NCI-H460 (cell line): ENCODE measurements around the gene TFEC. TPM values are rescaled to one million over a fixed set of nuclear protein-coding genes. Genes with fewer than 3 reads are reported as not detected.
"Not testable (repeated sequence)": the region's sequence is repeated elsewhere in the genome, so short reads cannot be mapped to it uniquely, and the experiment has no call there.

Source experiments
- DNase-seq: peaks from one replicate; pipeline ENCODE4 v3.0.0-alpha.2; 2016; ENCODE audit warnings: low read depth; ENCODE audit errors: extremely low read depth
- total RNA-seq: library from RNA; depleted of rRNA; stranded (reverse); fragments of >200 nt; shearing (Covaris generic); gene quantifications from 2 replicates; pipeline ENCODE4 v1.2.3, GENCODE V29; 2014; rRNA removed

Gene TFEC
- total RNA-seq, 1 experiment from 2014 or later = not detected

- DNase-seq = no peak
Observed at GRCh38 chr7:115933471-115933870, 97.1 kb downstream of the TFEC start.

- DNase-seq = no peak
Observed at GRCh38 chr7:115932880-115933279, 97.7 kb downstream of the TFEC start.

GRCh38 chr7:115930184-115930583 lies 100.4 kb downstream of the TFEC start:
- DNase-seq = not testable (repeated sequence)

- DNase-seq = not testable (repeated sequence)
Observed at GRCh38 chr7:115929736-115930135, 100.8 kb downstream of the TFEC start.

- DNase-seq = no peak
Observed at GRCh38 chr7:115924411-115924810, 106.2 kb downstream of the TFEC start.

GRCh38 chr7:115920367-115920766 lies 110.2 kb downstream of the TFEC start:
- DNase-seq = no peak

GRCh38 chr7:115914951-115915350 lies 115.6 kb downstream of the TFEC start:
- no peak for DNase-seq

- no peak for DNase-seq
Observed at GRCh38 chr7:115911465-115911864, 119.1 kb downstream of the TFEC start.

- DNase-seq = peak; percentile 38
Observed at GRCh38 chr7:115910541-115911164, 119.9 kb downstream of the TFEC start.

- no peak for DNase-seq
Observed at GRCh38 chr7:115906731-115907130, 123.8 kb downstream of the TFEC start.

GRCh38 chr7:115889669-115889984 lies 140.9 kb downstream of the TFEC start:
- DNase-seq = no peak

- DNase-seq = no peak
Observed at GRCh38 chr7:115888981-115889668, 141.4 kb downstream of the TFEC start.

GRCh38 chr7:115885550-115885949 lies 145.0 kb downstream of the TFEC start:
- no peak for DNase-seq

Other genes starting within 250 kb of the TFEC start
- 118 TPM in 2 replicates for gene TES, start 179.8 kb upstream of the TFEC start, total RNA-seq